GM23338 (cell line): ENCODE results near the gene LRIT1.

ENCODE experiments used
- CTCF ChIP-seq, 2 experiments: fragments of 200-600 bp in 1 of 2; sonication (generic) in 1 of 2; conservative IDR thresholded peaks; 2 replicates each; pipeline versions ENCODE4 v1.5.1 to v1.6.1; 2016 to 2017; ENCODE audit warnings: antibody characterized with exemption in 2 of 2, low read depth in 2 of 2, mild to moderate bottlenecking in 2 of 2, moderate library complexity in 1 of 2
- EZH2 ChIP-seq: fragments of 200-600 bp; sonication (generic); IDR thresholded peaks from one replicate; pipeline ENCODE4 v1.8.0; 2017; ENCODE audit warnings: antibody characterized with exemption, mild to moderate bottlenecking, low read depth; ENCODE audit not compliant: unreplicated experiment
- EZH2phosphoT487 ChIP-seq: fragments of 200-600 bp; sonication (generic); IDR thresholded peaks from one replicate; pipeline ENCODE4 v1.8.1; 2018; ENCODE audit warnings: antibody characterized with exemption; ENCODE audit not compliant: unreplicated experiment
- POLR2AphosphoS5 ChIP-seq: IDR thresholded peaks from 2 replicates; pipeline ENCODE4 v1.6.1; 2016; ENCODE audit warnings: antibody characterized with exemption, low read depth

GRCh38 chr10:84201244-84201606 is 40.1 kb downstream of the LRIT1 start:
- TF ChIP-seq CTCF (conservative IDR thresholded peaks at IDR 0.05; ENCODE audit: low read depth in 2 of 2) (peak; percentile 32 to 49; a peak in 3 of 4 replicates), POLR2AphosphoS5 (no peak), EZH2phosphoT487 (no peak), EZH2 (no peak)
